Loucy (cell line): ENCODE data around the gene SLC6A5.
"Not testable (repeated sequence)": the region's sequence is repeated elsewhere in the genome, so short reads cannot be mapped to it uniquely, and the experiment has no call there.

Experiments used
- H2AFZ ChIP-seq: fragments of 200-600 bp; sonication (generic); 2 replicates; pipeline ENCODE4 v1.6.0; 2016; ENCODE audit warnings: antibody characterized with exemption, mild to moderate bottlenecking, low read length, moderate library complexity
- H3F3A ChIP-seq: fragments of 200-600 bp; 2 replicates; pipeline ENCODE4 v1.6.0; 2016; ENCODE audit warnings: antibody characterized with exemption, low read depth, mild to moderate bottlenecking
- H3K27me3 ChIP-seq: fragments of 200-600 bp; sonication (generic); 2 replicates; pipeline ENCODE4 v1.6.1; 2014; ENCODE audit warnings: low read length, mild to moderate bottlenecking; ENCODE audit not compliant: insufficient read depth, poor library complexity, severe bottlenecking
- H3K36me3 ChIP-seq: fragments of 200-600 bp; sonication (generic); 2 replicates; pipeline ENCODE4 v1.6.1; 2016; ENCODE audit warnings: low read length; ENCODE audit not compliant: insufficient read depth
- H3K4me1 ChIP-seq: fragments of 200-600 bp; sonication (generic); 2 replicates; pipeline ENCODE4 v1.5.1; 2014; ENCODE audit warnings: low read length, mild to moderate bottlenecking; ENCODE audit not compliant: insufficient read depth, poor library complexity, severe bottlenecking
- H3K4me2 ChIP-seq: fragments of 200-600 bp; sonication (generic); 2 replicates; pipeline ENCODE4 v1.6.0; 2014; ENCODE audit warnings: antibody characterized with exemption, low read length, low read depth, mild to moderate bottlenecking; ENCODE audit not compliant: poor library complexity, severe bottlenecking
- H3K4me3 ChIP-seq: fragments of 200-600 bp; sonication (generic); 2 replicates; pipeline ENCODE4 v1.5.1; 2014; ENCODE audit warnings: low read length, mild to moderate bottlenecking, mixed read lengths; ENCODE audit not compliant: poor library complexity, severe bottlenecking
- H3K79me2 ChIP-seq: fragments of 200-600 bp; sonication (generic); 2 replicates; pipeline ENCODE4 v1.6.1; 2014; ENCODE audit warnings: low read length; ENCODE audit not compliant: insufficient read depth
- H3K9ac ChIP-seq: fragments of 200-600 bp; sonication (generic); 2 replicates; pipeline ENCODE4 v1.6.0; 2014; ENCODE audit warnings: mild to moderate bottlenecking, low read depth, low read length, moderate library complexity; ENCODE audit not compliant: poor library complexity, severe bottlenecking
- H3K9me2 ChIP-seq: fragments of 200-600 bp; sonication (generic); replicated peaks from 2 replicates; pipeline ENCODE4 v1.6.1; 2016; ENCODE audit warnings: low read depth, low read length, mixed read lengths
- H3K9me3 ChIP-seq: fragments of 200-600 bp; sonication (generic); 2 replicates; pipeline ENCODE4 v1.6.1; 2014; ENCODE audit warnings: mild to moderate bottlenecking, antibody characterized with exemption, low read length, low read depth; ENCODE audit not compliant: insufficient read depth
- H4K20me1 ChIP-seq: fragments of 200-600 bp; sonication (generic); 2 replicates; pipeline ENCODE4 v1.6.0; 2014; ENCODE audit warnings: antibody characterized with exemption, low read length, mild to moderate bottlenecking; ENCODE audit not compliant: insufficient read depth, poor library complexity, severe bottlenecking
- CTCF ChIP-seq: fragments of 200-600 bp; sonication (generic); conservative IDR thresholded peaks from 2 replicates; pipeline ENCODE4 v1.5.1; 2014; ENCODE audit warnings: mild to moderate bottlenecking, antibody characterized with exemption, low read length
- EZH2phosphoT487 ChIP-seq: fragments of 200-600 bp; IDR thresholded peaks from 2 replicates; pipeline ENCODE4 v1.6.1; 2018; ENCODE audit warnings: antibody characterized with exemption, mild to moderate bottlenecking, moderate library complexity, borderline replicate concordance

The SLC6A5 gene

GRCh38 chr11:20566591-20567434, 32.6 kb upstream of the SLC6A5 start:
- no peak overlapping the region for H3K4me2 ChIP-seq
- no peaks in the 10 kb centered on the region for H3K36me3 ChIP-seq
- H4K20me1 ChIP-seq, result no peaks in the 10 kb centered on the region
- no peaks in the 10 kb centered on the region for H3K9me3 ChIP-seq
- H3K4me1 ChIP-seq, result no peaks in the 10 kb centered on the region
- no peak overlapping the region for H3K9ac ChIP-seq
- no peak overlapping the region for H3K4me3 ChIP-seq
- H2AFZ ChIP-seq, result no peak overlapping the region
- no peaks in the 10 kb centered on the region for H3K9me2 ChIP-seq
- TF ChIP-seq CTCF (no peak), EZH2phosphoT487 (no peak)
- no peaks in the 10 kb centered on the region for H3K27me3 ChIP-seq
- H3F3A ChIP-seq, result no peaks in the 10 kb centered on the region
- H3K79me2 ChIP-seq, result no peaks in the 10 kb centered on the region

GRCh38 chr11:20579725-20580124, 19.7 kb upstream of the SLC6A5 start:
- H2AFZ ChIP-seq, H3K9me2 ChIP-seq, H3K4me3 ChIP-seq, H3F3A ChIP-seq, H3K79me2 ChIP-seq, H4K20me1 ChIP-seq, H3K4me2 ChIP-seq, H3K27me3 ChIP-seq, H3K9me3 ChIP-seq, H3K9ac ChIP-seq, H3K4me1 ChIP-seq, H3K36me3 ChIP-seq: not testable (repeated sequence)

GRCh38 chr11:20583201-20583600, 16.2 kb upstream of the SLC6A5 start:
- Histone ChIP-seq H3K9me2 (no peaks in the 10 kb centered on the region), H3K9me3 (no peaks in the 10 kb centered on the region), H3K27me3 (no peaks in the 10 kb centered on the region), H4K20me1 (no peaks in the 10 kb centered on the region), H3K4me2 (no peak overlapping the region), H3K4me1 (no peaks in the 10 kb centered on the region), H3K9ac (no peak overlapping the region), H3K36me3 (no peaks in the 10 kb centered on the region), H3K79me2 (no peaks in the 10 kb centered on the region), H3F3A (no peaks in the 10 kb centered on the region), H3K4me3 (no peak overlapping the region), H2AFZ (no peak overlapping the region)
- TF ChIP-seq CTCF (no peak), EZH2phosphoT487 (no peak)
